Subcutaneous abdominal adipose tissue (tissue), 5 donors: Measurements from ENCODE around the gene CDH16.
A peak's percentile ranks its signal among the peaks of the same experiment; 100 is the strongest.
"Not testable (repeated sequence)": the region's sequence is repeated elsewhere in the genome, so short reads cannot be mapped to it uniquely, and the experiment has no call there.

Experiments used
- H3K27ac ChIP-seq: one replicate; pipeline ENCODE4 v1.7.0; 2013; ENCODE audit warnings: low read depth, mild to moderate bottlenecking, inconsistent platforms, low read length, moderate library complexity
- H3K27me3 ChIP-seq, 5 donors: one replicate each; pipeline ENCODE4 v1.7.0; 2013; ENCODE audit warnings: low read length in 5 of 5, inconsistent platforms in 1 of 5; ENCODE audit not compliant: control insufficient read depth in 5 of 5, insufficient read depth in 4 of 5
- H3K36me3 ChIP-seq, 5 donors: one replicate each; pipeline ENCODE4 v1.7.0; 2013; ENCODE audit warnings: low read length in 5 of 5; ENCODE audit not compliant: control insufficient read depth in 5 of 5, insufficient read depth in 5 of 5
- H3K4me1 ChIP-seq, 5 donors: one replicate each; pipeline ENCODE4 v1.7.0; 2013; ENCODE audit warnings: low read length in 5 of 5, mild to moderate bottlenecking in 3 of 5, moderate library complexity in 1 of 5; ENCODE audit not compliant: control insufficient read depth in 5 of 5, insufficient read depth in 5 of 5
- H3K4me3 ChIP-seq, 5 donors: one replicate each; pipeline ENCODE4 v1.7.0; 2013; ENCODE audit warnings: low read length in 5 of 5, low read depth in 1 of 5
- H3K9ac ChIP-seq, 5 donors: one replicate each; pipeline ENCODE4 v1.7.0; 2013; ENCODE audit warnings: low read length in 5 of 5, mild to moderate bottlenecking in 4 of 5, moderate library complexity in 3 of 5
- H3K9me3 ChIP-seq, 5 donors: one replicate each; pipeline ENCODE4 v1.7.0; 2013; ENCODE audit warnings: low read length in 5 of 5; ENCODE audit not compliant: control insufficient read depth in 5 of 5
- donor health status: healthy.
- donor health status: healthy.
- donor health status: healthy.
- donor health status: healthy.
- donor health status: healthy.

Gene CDH16

DNA sequence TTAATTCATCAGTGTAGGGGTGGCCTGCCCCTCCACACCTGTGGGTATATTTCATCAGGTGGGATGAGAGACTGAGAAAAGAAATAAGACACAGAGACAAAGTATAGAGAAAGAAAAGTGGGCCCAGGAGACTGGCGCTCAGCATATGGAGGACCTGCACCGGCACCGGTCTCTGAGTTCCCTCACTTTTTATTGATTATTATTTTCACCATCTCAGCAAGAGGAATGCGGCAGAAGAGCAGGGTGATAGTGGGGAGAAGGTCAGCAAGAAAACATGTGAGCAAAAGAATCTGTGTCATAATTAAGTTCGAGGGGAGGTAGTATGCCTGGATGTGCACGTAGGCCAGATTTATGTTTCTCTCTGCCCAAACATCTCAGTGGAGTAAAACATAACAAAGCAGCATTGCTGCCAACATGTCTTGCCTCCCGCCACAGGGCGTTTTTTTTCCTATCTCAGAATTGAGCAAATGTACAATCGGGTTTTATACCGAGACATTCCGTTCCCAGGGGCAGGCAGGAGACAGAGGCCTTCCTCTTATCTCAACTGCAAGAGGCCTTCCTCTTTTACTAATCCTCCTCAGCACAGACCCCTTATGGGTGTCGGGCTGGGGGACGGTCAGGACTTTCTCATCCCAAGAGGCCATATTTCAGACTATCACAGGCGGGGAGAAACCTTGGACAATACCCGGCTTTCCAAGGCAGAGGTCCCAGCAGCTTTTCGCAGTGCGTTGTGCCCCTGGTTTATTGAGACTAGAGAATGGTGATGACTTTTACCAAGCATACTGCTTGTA is 36.9 kb upstream of the CDH16 start:
- not testable (repeated sequence) for H3K9ac ChIP-seq, H3K27me3 ChIP-seq, H3K27ac ChIP-seq, H3K36me3 ChIP-seq, H3K9me3 ChIP-seq, H3K4me3 ChIP-seq
- peaks cover 1 to 20% (median 15%) of the 10 kb centered on the region in 5 donors for H3K4me1 ChIP-seq

GRCh38 chr16:66954097-66954659 is 35.5 kb upstream of the CDH16 start:
- peaks cover 0 to 11% (median 4%) of the 10 kb centered on the region in 5 donors for H3K27me3 ChIP-seq
- H3K9ac ChIP-seq: no peak overlapping the region
- H3K4me1 ChIP-seq: peaks cover 1 to 14% (median 7%) of the 10 kb centered on the region in 5 donors
- no peaks in the 10 kb centered on the region for H3K36me3 ChIP-seq
- no peaks in the 10 kb centered on the region for H3K9me3 ChIP-seq
- H3K4me3 ChIP-seq: no peak overlapping the region
- H3K27ac ChIP-seq: no peak overlapping the region

- Histone ChIP-seq H3K36me3 (no peaks in the 10 kb centered on the region), H3K27me3 (peaks cover 0 to 13% (median 7%) of the 10 kb centered on the region in 5 donors), H3K27ac (no peak overlapping the region), H3K4me3 (no peak overlapping the region), H3K9me3 (no peaks in the 10 kb centered on the region), H3K9ac (no peak overlapping the region), H3K4me1 (peaks cover 0 to 17% (median 10%) of the 10 kb centered on the region in 5 donors)
Measured at GRCh38 chr16:66953462-66954096, 34.9 kb upstream of the CDH16 start.

- Histone ChIP-seq H3K9me3 (no peaks in the 10 kb centered on the region), H3K4me3 (no peak overlapping the region), H3K9ac (no peak overlapping the region), H3K27ac (no peak overlapping the region), H3K27me3 (peaks cover 0 to 14% (median 7%) of the 10 kb centered on the region in 5 donors), H3K36me3 (no peaks in the 10 kb centered on the region), H3K4me1 (peaks cover 0 to 27% (median 20%) of the 10 kb centered on the region in 5 donors)
Measured at GRCh38 chr16:66952430-66953110, 33.9 kb upstream of the CDH16 start.

GRCh38 chr16:66950971-66951790 is 32.5 kb upstream of the CDH16 start:
- Histone ChIP-seq H3K27ac (no peak overlapping the region), H3K36me3 (no peaks in the 10 kb centered on the region), H3K9ac (no peak overlapping the region), H3K27me3 (peaks cover 0 to 14% (median 7%) of the 10 kb centered on the region in 5 donors), H3K4me3 (no peak overlapping the region), H3K9me3 (no peaks in the 10 kb centered on the region), H3K4me1 (peaks cover 0 to 30% (median 23%) of the 10 kb centered on the region in 5 donors)

- H3K4me3 ChIP-seq: no peak overlapping the region
Measured at GRCh38 chr16:66950437-66950836, 31.8 kb upstream of the CDH16 start.

GRCh38 chr16:66949472-66949871 is 30.8 kb upstream of the CDH16 start:
- H3K27me3 ChIP-seq: peaks cover 0 to 14% (median 7%) of the 10 kb centered on the region in 5 donors
- no peak overlapping the region for H3K4me3 ChIP-seq
- H3K4me1 ChIP-seq: peaks cover 0 to 28% (median 23%) of the 10 kb centered on the region in 5 donors

More at GRCh38 chr16:66950437-66950836, 31.8 kb upstream of the CDH16 start:
- Histone ChIP-seq H3K36me3 (no peaks in the 10 kb centered on the region), H3K9ac (no peak overlapping the region), H3K9me3 (no peaks in the 10 kb centered on the region), H3K27ac (no peak overlapping the region), H3K27me3 (peaks cover 0 to 14% (median 7%) of the 10 kb centered on the region in 5 donors), H3K4me1 (peaks cover 0 to 28% (median 23%) of the 10 kb centered on the region in 5 donors)

GRCh38 chr16:66948837-66949225 is 30.1 kb upstream of the CDH16 start:
- Histone ChIP-seq H3K4me1 (peaks cover 0 to 28% (median 23%) of the 10 kb centered on the region in 5 donors), H3K9me3 (no peaks in the 10 kb centered on the region), H3K36me3 (peaks cover 0 to 3% (median 2%) of the 10 kb centered on the region in 5 donors), H3K9ac (peak overlapping the region in 2 of 5 donors; percentile 59 to 62), H3K4me3 (peak overlapping the region in 4 of 5 donors; percentile 62 to 72 (median 70)), H3K27ac (no peak overlapping the region), H3K27me3 (peaks cover 0 to 14% (median 7%) of the 10 kb centered on the region in 5 donors)

More at GRCh38 chr16:66949472-66949871, 30.8 kb upstream of the CDH16 start:
- H3K36me3 ChIP-seq: no peaks in the 10 kb centered on the region
- H3K9me3 ChIP-seq: no peaks in the 10 kb centered on the region
- H3K9ac ChIP-seq: no peak overlapping the region
- H3K27ac ChIP-seq: no peak overlapping the region
